ENCODE results near the gene NFE2L2. TPM values are rescaled to one million over a fixed set of nuclear protein-coding genes. Genes with fewer than 3 reads are reported as not detected.
A peak's percentile ranks its signal among the peaks of the same experiment; 100 is the strongest.

Gene NFE2L2
- total and polyA plus RNA-seq, 9 of the 15 experiments (the other 6 are each of a cell fraction or from before 2014, with no cell fraction given), result 29.3 to 120 (median 59.3) TPM

DNA sequence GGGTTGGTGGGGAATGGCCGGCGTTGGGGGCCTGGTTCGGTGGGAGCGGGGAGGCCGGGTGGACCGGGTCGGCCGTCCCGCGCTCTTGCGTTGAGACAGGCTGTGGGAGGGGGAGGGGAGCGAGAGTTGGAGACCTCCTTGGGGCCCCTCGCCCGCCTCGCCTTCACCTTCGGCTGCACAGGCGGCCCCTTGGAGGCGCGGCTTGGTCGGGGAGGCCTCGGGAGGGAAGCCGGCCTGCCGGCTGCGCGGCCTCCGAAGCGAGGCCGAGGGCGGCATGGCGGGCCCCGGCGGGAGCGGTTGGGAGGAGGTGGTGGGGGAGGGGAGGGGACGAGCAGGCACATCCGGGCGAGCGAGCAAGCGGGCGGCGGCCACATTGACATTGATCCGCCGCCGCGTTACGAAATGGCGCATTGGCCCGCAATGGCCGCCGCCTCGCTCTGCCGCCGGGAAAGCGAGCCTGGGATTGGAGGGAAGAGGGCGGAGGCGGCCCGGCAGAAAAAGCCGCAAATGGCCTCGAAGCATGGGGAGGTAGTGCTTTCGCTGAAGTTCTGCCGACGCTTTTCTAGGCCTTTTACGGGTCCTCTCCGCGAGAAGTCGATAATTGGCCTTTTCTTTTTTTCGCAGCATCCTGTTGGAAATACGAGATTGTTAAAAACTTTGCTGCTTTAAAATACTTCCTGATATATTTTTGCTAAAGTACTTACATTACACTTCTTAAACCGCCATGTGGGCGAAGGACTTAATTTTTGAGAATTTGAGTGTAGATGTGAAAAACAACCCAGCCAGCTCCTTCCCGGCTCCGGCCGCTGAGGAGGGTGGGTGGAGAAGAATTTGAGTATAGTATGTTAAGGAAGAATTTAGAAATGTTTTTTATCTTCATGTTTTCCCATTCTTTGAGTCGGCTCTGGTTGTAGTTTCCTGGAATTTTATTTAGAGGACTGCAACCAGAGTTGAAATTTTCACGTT, 51.4 kb downstream of the NFE2L2 start (continued):
- TF ChIP-seq, protein P1, sequence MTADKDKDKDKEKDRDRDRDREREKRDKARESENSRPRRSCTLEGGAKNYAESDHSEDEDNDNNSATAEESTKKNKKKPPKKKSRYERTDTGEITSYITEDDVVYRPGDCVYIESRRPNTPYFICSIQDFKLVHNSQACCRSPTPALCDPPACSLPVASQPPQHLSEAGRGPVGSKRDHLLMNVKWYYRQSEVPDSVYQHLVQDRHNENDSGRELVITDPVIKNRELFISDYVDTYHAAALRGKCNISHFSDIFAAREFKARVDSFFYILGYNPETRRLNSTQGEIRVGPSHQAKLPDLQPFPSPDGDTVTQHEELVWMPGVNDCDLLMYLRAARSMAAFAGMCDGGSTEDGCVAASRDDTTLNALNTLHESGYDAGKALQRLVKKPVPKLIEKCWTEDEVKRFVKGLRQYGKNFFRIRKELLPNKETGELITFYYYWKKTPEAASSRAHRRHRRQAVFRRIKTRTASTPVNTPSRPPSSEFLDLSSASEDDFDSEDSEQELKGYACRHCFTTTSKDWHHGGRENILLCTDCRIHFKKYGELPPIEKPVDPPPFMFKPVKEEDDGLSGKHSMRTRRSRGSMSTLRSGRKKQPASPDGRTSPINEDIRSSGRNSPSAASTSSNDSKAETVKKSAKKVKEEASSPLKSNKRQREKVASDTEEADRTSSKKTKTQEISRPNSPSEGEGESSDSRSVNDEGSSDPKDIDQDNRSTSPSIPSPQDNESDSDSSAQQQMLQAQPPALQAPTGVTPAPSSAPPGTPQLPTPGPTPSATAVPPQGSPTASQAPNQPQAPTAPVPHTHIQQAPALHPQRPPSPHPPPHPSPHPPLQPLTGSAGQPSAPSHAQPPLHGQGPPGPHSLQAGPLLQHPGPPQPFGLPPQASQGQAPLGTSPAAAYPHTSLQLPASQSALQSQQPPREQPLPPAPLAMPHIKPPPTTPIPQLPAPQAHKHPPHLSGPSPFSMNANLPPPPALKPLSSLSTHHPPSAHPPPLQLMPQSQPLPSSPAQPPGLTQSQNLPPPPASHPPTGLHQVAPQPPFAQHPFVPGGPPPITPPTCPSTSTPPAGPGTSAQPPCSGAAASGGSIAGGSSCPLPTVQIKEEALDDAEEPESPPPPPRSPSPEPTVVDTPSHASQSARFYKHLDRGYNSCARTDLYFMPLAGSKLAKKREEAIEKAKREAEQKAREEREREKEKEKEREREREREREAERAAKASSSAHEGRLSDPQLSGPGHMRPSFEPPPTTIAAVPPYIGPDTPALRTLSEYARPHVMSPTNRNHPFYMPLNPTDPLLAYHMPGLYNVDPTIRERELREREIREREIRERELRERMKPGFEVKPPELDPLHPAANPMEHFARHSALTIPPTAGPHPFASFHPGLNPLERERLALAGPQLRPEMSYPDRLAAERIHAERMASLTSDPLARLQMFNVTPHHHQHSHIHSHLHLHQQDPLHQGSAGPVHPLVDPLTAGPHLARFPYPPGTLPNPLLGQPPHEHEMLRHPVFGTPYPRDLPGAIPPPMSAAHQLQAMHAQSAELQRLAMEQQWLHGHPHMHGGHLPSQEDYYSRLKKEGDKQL (CRISPR knock-in tag; IDR thresholded peaks at IDR 0.05; ENCODE audit: borderline replicate concordance), result no peak
- TF ChIP-seq ZNF644 (tag; IDR thresholded peaks at IDR 0.05; ENCODE audit: low read depth) (peak; percentile 88), ZNF707 (CRISPR knock-in tag; conservative IDR thresholded peaks at IDR 0.05) (no peak), ZC3H4 (CRISPR knock-in tag; IDR thresholded peaks at IDR 0.05; ENCODE audit: borderline replicate concordance) (no peak), POLR3G (IDR thresholded peaks at IDR 0.05; ENCODE audit: extremely low read depth, insufficient read length, insufficient replicate concordance) (no peak), ZNF507 (tag; conservative IDR thresholded peaks at IDR 0.05) (no peak), HDAC6 (IDR thresholded peaks at IDR 0.05; ENCODE audit: low read depth, low read length) (no peak), RBM39 (optimal IDR thresholded peaks at IDR 0.05; ENCODE audit: low read depth, low read length) (no peak), PHF21A (IDR thresholded peaks at IDR 0.05; ENCODE audit: borderline replicate concordance, low read depth) (no peak), ZBTB5 (IDR thresholded peaks at IDR 0.05) (no peak), CHD4 (IDR thresholded peaks at IDR 0.05; ENCODE audit: insufficient read depth, insufficient replicate concordance, low read depth, low read length, poor library complexity, severe bottlenecking) (no peak), ETV5 (CRISPR knock-in tag; IDR thresholded peaks at IDR 0.05; ENCODE audit: low read depth) (peak; percentile 84), SPI1 (IDR thresholded peaks at IDR 0.05; ENCODE audit: borderline replicate concordance, low read depth, low read length) (no peak)
- TF ChIP-seq, protein P2, sequence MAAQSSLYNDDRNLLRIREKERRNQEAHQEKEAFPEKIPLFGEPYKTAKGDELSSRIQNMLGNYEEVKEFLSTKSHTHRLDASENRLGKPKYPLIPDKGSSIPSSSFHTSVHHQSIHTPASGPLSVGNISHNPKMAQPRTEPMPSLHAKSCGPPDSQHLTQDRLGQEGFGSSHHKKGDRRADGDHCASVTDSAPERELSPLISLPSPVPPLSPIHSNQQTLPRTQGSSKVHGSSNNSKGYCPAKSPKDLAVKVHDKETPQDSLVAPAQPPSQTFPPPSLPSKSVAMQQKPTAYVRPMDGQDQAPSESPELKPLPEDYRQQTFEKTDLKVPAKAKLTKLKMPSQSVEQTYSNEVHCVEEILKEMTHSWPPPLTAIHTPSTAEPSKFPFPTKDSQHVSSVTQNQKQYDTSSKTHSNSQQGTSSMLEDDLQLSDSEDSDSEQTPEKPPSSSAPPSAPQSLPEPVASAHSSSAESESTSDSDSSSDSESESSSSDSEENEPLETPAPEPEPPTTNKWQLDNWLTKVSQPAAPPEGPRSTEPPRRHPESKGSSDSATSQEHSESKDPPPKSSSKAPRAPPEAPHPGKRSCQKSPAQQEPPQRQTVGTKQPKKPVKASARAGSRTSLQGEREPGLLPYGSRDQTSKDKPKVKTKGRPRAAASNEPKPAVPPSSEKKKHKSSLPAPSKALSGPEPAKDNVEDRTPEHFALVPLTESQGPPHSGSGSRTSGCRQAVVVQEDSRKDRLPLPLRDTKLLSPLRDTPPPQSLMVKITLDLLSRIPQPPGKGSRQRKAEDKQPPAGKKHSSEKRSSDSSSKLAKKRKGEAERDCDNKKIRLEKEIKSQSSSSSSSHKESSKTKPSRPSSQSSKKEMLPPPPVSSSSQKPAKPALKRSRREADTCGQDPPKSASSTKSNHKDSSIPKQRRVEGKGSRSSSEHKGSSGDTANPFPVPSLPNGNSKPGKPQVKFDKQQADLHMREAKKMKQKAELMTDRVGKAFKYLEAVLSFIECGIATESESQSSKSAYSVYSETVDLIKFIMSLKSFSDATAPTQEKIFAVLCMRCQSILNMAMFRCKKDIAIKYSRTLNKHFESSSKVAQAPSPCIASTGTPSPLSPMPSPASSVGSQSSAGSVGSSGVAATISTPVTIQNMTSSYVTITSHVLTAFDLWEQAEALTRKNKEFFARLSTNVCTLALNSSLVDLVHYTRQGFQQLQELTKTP (IDR thresholded peaks at IDR 0.05; ENCODE audit: low read depth in 1 of 2, partially characterized antibody in 2 of 2), result peak; percentile 9 to 55

All from K562 (cell line).